ENCODE results near the gene OR52M1.

Gene OR52M1

DNA sequence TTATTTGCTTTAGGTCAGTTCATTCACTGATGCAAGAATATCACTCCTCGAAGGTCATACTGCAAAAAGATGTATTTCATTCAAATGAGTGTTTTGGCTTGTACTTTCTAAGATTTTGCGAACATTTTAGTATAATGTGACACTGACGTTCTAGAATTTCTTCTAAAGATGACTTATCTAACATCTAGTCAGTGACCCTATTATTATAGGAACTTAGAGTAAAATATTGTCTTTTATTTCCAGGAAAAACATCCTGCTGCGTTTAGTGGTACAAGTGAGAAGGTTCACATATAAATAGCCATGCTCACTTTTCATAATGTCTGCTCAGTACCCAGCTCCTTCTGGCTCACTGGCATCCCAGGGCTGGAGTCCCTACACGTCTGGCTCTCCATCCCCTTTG, at the start of gene OR52M1:
Gene OR52M1, plus strand, starts transcription at position 301 of the 400 bp plus-strand sequence. Its CDS starts 0 bp downstream, at position 301.
- Histone ChIP-seq H3K27me3 (ENCODE audit: insufficient read depth, low read length, poor library complexity) (peaks cover 8% of the 10 kb centered on the region), H3K9me3 (ENCODE audit: insufficient read depth, low read length, severe bottlenecking) (no peaks in the 10 kb centered on the region), H3K27ac (ENCODE audit: low read length) (no peak within 1 kb of the TSS), H3K4me2 (ENCODE audit: insufficient read depth, low read length) (no peak within 1 kb of the TSS), H3K4me1 (ENCODE audit: insufficient read depth, low read length) (no peaks in the 10 kb centered on the region), H3K79me2 (ENCODE audit: insufficient read depth, low read length) (no peaks in the 10 kb centered on the region), H4K20me1 (ENCODE audit: insufficient read depth, low read length) (no peaks in the 10 kb centered on the region), H3K9ac (ENCODE audit: low read depth, low read length) (no peak within 1 kb of the TSS), H2AFZ (ENCODE audit: low read depth, low read length) (no peak within 1 kb of the TSS), H3K4me3 (ENCODE audit: low read depth in 1 of 2, low read length in 2 of 2) (no peak within 1 kb of the TSS), H3K36me3 (ENCODE audit: insufficient read depth, low read length) (no peaks in the 10 kb centered on the region)
- DNase-seq, result no peak
- no peak for ATAC-seq (ENCODE audit: insufficient read depth, low read depth)
- TF ChIP-seq, protein P1, sequence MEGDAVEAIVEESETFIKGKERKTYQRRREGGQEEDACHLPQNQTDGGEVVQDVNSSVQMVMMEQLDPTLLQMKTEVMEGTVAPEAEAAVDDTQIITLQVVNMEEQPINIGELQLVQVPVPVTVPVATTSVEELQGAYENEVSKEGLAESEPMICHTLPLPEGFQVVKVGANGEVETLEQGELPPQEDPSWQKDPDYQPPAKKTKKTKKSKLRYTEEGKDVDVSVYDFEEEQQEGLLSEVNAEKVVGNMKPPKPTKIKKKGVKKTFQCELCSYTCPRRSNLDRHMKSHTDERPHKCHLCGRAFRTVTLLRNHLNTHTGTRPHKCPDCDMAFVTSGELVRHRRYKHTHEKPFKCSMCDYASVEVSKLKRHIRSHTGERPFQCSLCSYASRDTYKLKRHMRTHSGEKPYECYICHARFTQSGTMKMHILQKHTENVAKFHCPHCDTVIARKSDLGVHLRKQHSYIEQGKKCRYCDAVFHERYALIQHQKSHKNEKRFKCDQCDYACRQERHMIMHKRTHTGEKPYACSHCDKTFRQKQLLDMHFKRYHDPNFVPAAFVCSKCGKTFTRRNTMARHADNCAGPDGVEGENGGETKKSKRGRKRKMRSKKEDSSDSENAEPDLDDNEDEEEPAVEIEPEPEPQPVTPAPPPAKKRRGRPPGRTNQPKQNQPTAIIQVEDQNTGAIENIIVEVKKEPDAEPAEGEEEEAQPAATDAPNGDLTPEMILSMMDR (IDR thresholded peaks at IDR 0.05; ENCODE audit: borderline replicate concordance, extremely low read depth, low read length, poor library complexity, severe bottlenecking), result no peak
- no peak for TF ChIP-seq EZH2 (IDR thresholded peaks at IDR 0.05; ENCODE audit: borderline replicate concordance, low read depth, low read length, severe bottlenecking)

DNA sequence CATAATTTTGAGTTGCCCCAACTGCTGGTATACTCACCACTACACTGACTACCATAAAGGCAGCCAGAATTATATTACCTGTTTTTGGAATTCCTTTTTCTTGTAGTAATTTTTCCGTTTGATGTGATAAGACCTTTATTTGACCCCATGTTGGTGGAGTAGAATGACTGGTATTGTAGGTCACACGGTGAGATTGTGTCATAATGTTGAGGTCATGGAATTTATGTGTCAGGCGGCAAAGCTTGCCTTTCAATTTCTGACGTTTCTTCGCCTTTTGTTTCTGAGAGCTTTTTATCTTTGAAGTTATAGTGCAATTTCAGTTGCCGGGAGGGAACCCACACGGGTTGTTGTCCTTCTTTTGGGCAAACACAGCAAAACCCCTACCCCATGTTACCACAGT, 49.5 kb upstream of the OR52M1 start:
- H2AFZ ChIP-seq (ENCODE audit: low read depth, low read length), result no peak overlapping the region
- TF ChIP-seq EZH2 (IDR thresholded peaks at IDR 0.05; ENCODE audit: borderline replicate concordance, low read depth, low read length, severe bottlenecking), result no peak
- TF ChIP-seq, protein P1 (IDR thresholded peaks at IDR 0.05; ENCODE audit: borderline replicate concordance, extremely low read depth, low read length, poor library complexity, severe bottlenecking), result no peak
- ATAC-seq (ENCODE audit: insufficient read depth, low read depth) (no peak), DNase-seq (no peak)
- H3K9me3 ChIP-seq (ENCODE audit: insufficient read depth, low read length, severe bottlenecking), result no peaks in the 10 kb centered on the region
- no peak overlapping the region for H3K4me2 ChIP-seq (ENCODE audit: insufficient read depth, low read length)
- H3K4me3 ChIP-seq (ENCODE audit: low read depth in 1 of 2, low read length in 2 of 2), result no peak overlapping the region
- no peak overlapping the region for H3K9ac ChIP-seq (ENCODE audit: low read depth, low read length)
- H4K20me1 ChIP-seq (ENCODE audit: insufficient read depth, low read length), result no peaks in the 10 kb centered on the region
- H3K27ac ChIP-seq (ENCODE audit: low read length), result no peak overlapping the region
- no peaks in the 10 kb centered on the region for H3K4me1 ChIP-seq (ENCODE audit: insufficient read depth, low read length)
- peaks cover 12% of the 10 kb centered on the region for H3K27me3 ChIP-seq (ENCODE audit: insufficient read depth, low read length, poor library complexity)
- H3K79me2 ChIP-seq (ENCODE audit: insufficient read depth, low read length), result no peaks in the 10 kb centered on the region
- H3K36me3 ChIP-seq (ENCODE audit: insufficient read depth, low read length), result no peaks in the 10 kb centered on the region

DNA sequence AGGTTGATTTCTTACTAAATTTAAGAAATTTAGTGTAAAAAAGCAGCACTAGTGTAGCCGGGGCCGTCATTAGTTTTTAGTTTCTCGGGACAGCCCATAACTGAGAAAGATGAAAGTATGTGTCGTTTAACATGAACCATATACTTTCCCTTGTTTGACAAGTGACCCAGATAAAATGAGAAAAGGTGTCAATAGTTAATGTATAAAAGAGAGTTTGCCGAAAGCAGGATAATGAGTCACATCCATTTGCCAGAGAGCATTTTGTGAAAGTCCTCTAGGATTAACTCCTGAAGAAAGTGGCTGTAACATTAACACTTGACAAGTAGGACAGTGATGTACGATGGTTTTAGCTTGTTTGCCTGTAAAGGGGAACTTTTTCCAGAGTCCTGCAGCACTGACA, 49.0 kb upstream of the OR52M1 start:
- TF ChIP-seq, protein P1 (IDR thresholded peaks at IDR 0.05; ENCODE audit: borderline replicate concordance, extremely low read depth, low read length, poor library complexity, severe bottlenecking), result no peak
- no peak for TF ChIP-seq EZH2 (IDR thresholded peaks at IDR 0.05; ENCODE audit: borderline replicate concordance, low read depth, low read length, severe bottlenecking)
- H3K36me3 ChIP-seq (ENCODE audit: insufficient read depth, low read length), result no peaks in the 10 kb centered on the region
- H3K4me2 ChIP-seq (ENCODE audit: insufficient read depth, low read length), result no peak overlapping the region
- H3K4me3 ChIP-seq (ENCODE audit: low read depth in 1 of 2, low read length in 2 of 2), result no peak overlapping the region
- no peak overlapping the region for H3K9ac ChIP-seq (ENCODE audit: low read depth, low read length)
- peaks cover 12% of the 10 kb centered on the region for H3K27me3 ChIP-seq (ENCODE audit: insufficient read depth, low read length, poor library complexity)
- H4K20me1 ChIP-seq (ENCODE audit: insufficient read depth, low read length), result no peaks in the 10 kb centered on the region
- no peaks in the 10 kb centered on the region for H3K4me1 ChIP-seq (ENCODE audit: insufficient read depth, low read length)
- H3K27ac ChIP-seq (ENCODE audit: low read length), result no peak overlapping the region
- no peaks in the 10 kb centered on the region for H3K9me3 ChIP-seq (ENCODE audit: insufficient read depth, low read length, severe bottlenecking)
- no peak for ATAC-seq (ENCODE audit: insufficient read depth, low read depth)
- H3K79me2 ChIP-seq (ENCODE audit: insufficient read depth, low read length), result no peaks in the 10 kb centered on the region
- no peak overlapping the region for H2AFZ ChIP-seq (ENCODE audit: low read depth, low read length)
- DNase-seq, result no peak

Measured in DND-41 (cell line).